ENCODE results near the gene TXNL1.
"Not testable (repeated sequence)": the region's sequence is repeated elsewhere in the genome, so short reads cannot be mapped to it uniquely, and the experiment has no call there.

The TXNL1 gene

GRCh38 chr18:56660655-56661054 lies 22.3 kb upstream of the TXNL1 start:
- H3K36me3 ChIP-seq (ENCODE audit: control insufficient read depth in 2 of 2, insufficient read depth in 2 of 2, low read length in 2 of 2) = no peaks in the 10 kb centered on the region
- H3K27me3 ChIP-seq (ENCODE audit: control insufficient read depth in 2 of 2, insufficient read depth in 2 of 2, low read length in 2 of 2) = no peaks in the 10 kb centered on the region
- no peak overlapping the region for H3K27ac ChIP-seq (ENCODE audit: low read depth in 2 of 2, low read length in 2 of 2)
- H3K9me3 ChIP-seq (ENCODE audit: control insufficient read depth in 2 of 2, low read length in 2 of 2) = no peaks in the 10 kb centered on the region
- no peak overlapping the region for H3K9ac ChIP-seq (ENCODE audit: low read depth in 1 of 2, low read length in 2 of 2)
- H3K4me3 ChIP-seq (ENCODE audit: low read length in 2 of 2) = no peak overlapping the region
- H3K4me1 ChIP-seq (ENCODE audit: control insufficient read depth in 2 of 2, insufficient read depth in 2 of 2, low read length in 2 of 2) = peaks cover 0 to 17% of the 10 kb centered on the region in 2 donors

- H3K4me1 ChIP-seq (ENCODE audit: control insufficient read depth in 2 of 2, insufficient read depth in 2 of 2, low read length in 2 of 2) = peaks cover 0 to 17% of the 10 kb centered on the region in 2 donors
- no peaks in the 10 kb centered on the region for H3K9me3 ChIP-seq (ENCODE audit: control insufficient read depth in 2 of 2, low read length in 2 of 2)
- H3K9ac ChIP-seq (ENCODE audit: low read depth in 1 of 2, low read length in 2 of 2) = no peak overlapping the region
- no peaks in the 10 kb centered on the region for H3K27me3 ChIP-seq (ENCODE audit: control insufficient read depth in 2 of 2, insufficient read depth in 2 of 2, low read length in 2 of 2)
- no peaks in the 10 kb centered on the region for H3K36me3 ChIP-seq (ENCODE audit: control insufficient read depth in 2 of 2, insufficient read depth in 2 of 2, low read length in 2 of 2)
- no peak overlapping the region for H3K27ac ChIP-seq (ENCODE audit: low read depth in 2 of 2, low read length in 2 of 2)
- H3K4me3 ChIP-seq (ENCODE audit: low read length in 2 of 2) = no peak overlapping the region
These were observed 20.7 kb upstream of the TXNL1 start for GRCh38 chr18:56659111-56659510.

- no peaks in the 10 kb centered on the region for H3K9me3 ChIP-seq (ENCODE audit: control insufficient read depth in 2 of 2, low read length in 2 of 2)
- H3K27ac ChIP-seq (ENCODE audit: low read depth in 2 of 2, low read length in 2 of 2) = no peak overlapping the region
- H3K9ac ChIP-seq (ENCODE audit: low read depth in 1 of 2, low read length in 2 of 2) = no peak overlapping the region
- no peak overlapping the region for H3K4me3 ChIP-seq (ENCODE audit: low read length in 2 of 2)
- no peaks in the 10 kb centered on the region for H3K27me3 ChIP-seq (ENCODE audit: control insufficient read depth in 2 of 2, insufficient read depth in 2 of 2, low read length in 2 of 2)
- H3K36me3 ChIP-seq (ENCODE audit: control insufficient read depth in 2 of 2, insufficient read depth in 2 of 2, low read length in 2 of 2) = no peaks in the 10 kb centered on the region
- H3K4me1 ChIP-seq (ENCODE audit: control insufficient read depth in 2 of 2, insufficient read depth in 2 of 2, low read length in 2 of 2) = peaks cover 0 to 17% of the 10 kb centered on the region in 2 donors
These were observed 19.9 kb upstream of the TXNL1 start for GRCh38 chr18:56658261-56658660.

- H3K27me3 ChIP-seq (ENCODE audit: control insufficient read depth in 2 of 2, insufficient read depth in 2 of 2, low read length in 2 of 2); H3K9ac ChIP-seq (ENCODE audit: low read depth in 1 of 2, low read length in 2 of 2); H3K36me3 ChIP-seq (ENCODE audit: control insufficient read depth in 2 of 2, insufficient read depth in 2 of 2, low read length in 2 of 2); H3K9me3 ChIP-seq (ENCODE audit: control insufficient read depth in 2 of 2, low read length in 2 of 2); H3K27ac ChIP-seq (ENCODE audit: low read depth in 2 of 2, low read length in 2 of 2); H3K4me3 ChIP-seq (ENCODE audit: low read length in 2 of 2): not testable (repeated sequence)
- peaks cover 8 to 14% of the 10 kb centered on the region in 2 donors for H3K4me1 ChIP-seq (ENCODE audit: control insufficient read depth in 2 of 2, insufficient read depth in 2 of 2, low read length in 2 of 2)
These were observed 15.9 kb upstream of the TXNL1 start for GRCh38 chr18:56654280-56654679.

GRCh38 chr18:56652802-56653201 lies 14.4 kb upstream of the TXNL1 start:
- H3K4me3 ChIP-seq (ENCODE audit: low read length in 2 of 2) = no peak overlapping the region

GRCh38 chr18:56651771-56652092 lies 13.3 kb upstream of the TXNL1 start:
- Histone ChIP-seq H3K9me3 (ENCODE audit: control insufficient read depth in 2 of 2, low read length in 2 of 2) (no peaks in the 10 kb centered on the region), H3K27ac (ENCODE audit: low read depth in 2 of 2, low read length in 2 of 2) (peak overlapping the region; percentile 82 to 87), H3K27me3 (ENCODE audit: control insufficient read depth in 2 of 2, insufficient read depth in 2 of 2, low read length in 2 of 2) (no peaks in the 10 kb centered on the region), H3K4me3 (ENCODE audit: low read length in 2 of 2) (peak overlapping the region; percentile 98 to 99), H3K36me3 (ENCODE audit: control insufficient read depth in 2 of 2, insufficient read depth in 2 of 2, low read length in 2 of 2) (no peaks in the 10 kb centered on the region), H3K4me1 (ENCODE audit: control insufficient read depth in 2 of 2, insufficient read depth in 2 of 2, low read length in 2 of 2) (peaks cover 8 to 14% of the 10 kb centered on the region in 2 donors), H3K9ac (ENCODE audit: low read depth in 1 of 2, low read length in 2 of 2) (peak overlapping the region; percentile 84 to 86)

More at GRCh38 chr18:56652802-56653201, 14.4 kb upstream of the TXNL1 start:
- peaks cover 8 to 14% of the 10 kb centered on the region in 2 donors for H3K4me1 ChIP-seq (ENCODE audit: control insufficient read depth in 2 of 2, insufficient read depth in 2 of 2, low read length in 2 of 2)
- no peaks in the 10 kb centered on the region for H3K27me3 ChIP-seq (ENCODE audit: control insufficient read depth in 2 of 2, insufficient read depth in 2 of 2, low read length in 2 of 2)
- no peak overlapping the region for H3K9ac ChIP-seq (ENCODE audit: low read depth in 1 of 2, low read length in 2 of 2)
- H3K27ac ChIP-seq (ENCODE audit: low read depth in 2 of 2, low read length in 2 of 2) = no peak overlapping the region
- H3K9me3 ChIP-seq (ENCODE audit: control insufficient read depth in 2 of 2, low read length in 2 of 2) = no peaks in the 10 kb centered on the region
- H3K36me3 ChIP-seq (ENCODE audit: control insufficient read depth in 2 of 2, insufficient read depth in 2 of 2, low read length in 2 of 2) = no peaks in the 10 kb centered on the region

- H3K9ac ChIP-seq (ENCODE audit: low read depth in 1 of 2, low read length in 2 of 2) = peak within 1 kb of the TSS; percentile 84 to 86
- H3K36me3 ChIP-seq (ENCODE audit: control insufficient read depth in 2 of 2, insufficient read depth in 2 of 2, low read length in 2 of 2) = no peaks in the 10 kb centered on the region
- H3K4me3 ChIP-seq (ENCODE audit: low read length in 2 of 2) = peak within 1 kb of the TSS; percentile 98 to 99
- peak within 1 kb of the TSS; percentile 82 to 87 for H3K27ac ChIP-seq (ENCODE audit: low read depth in 2 of 2, low read length in 2 of 2)
- no peaks in the 10 kb centered on the region for H3K27me3 ChIP-seq (ENCODE audit: control insufficient read depth in 2 of 2, insufficient read depth in 2 of 2, low read length in 2 of 2)
- peaks cover 8 to 14% of the 10 kb centered on the region in 2 donors for H3K4me1 ChIP-seq (ENCODE audit: control insufficient read depth in 2 of 2, insufficient read depth in 2 of 2, low read length in 2 of 2)
- no peaks in the 10 kb centered on the region for H3K9me3 ChIP-seq (ENCODE audit: control insufficient read depth in 2 of 2, low read length in 2 of 2)
These were observed 12.8 kb upstream of the TXNL1 start, which contains the start of gene WDR7 for GRCh38 chr18:56650944-56651770. Gene WDR7, plus strand, starts transcription at chr18:56651359. Its CDS starts 21,157 bp downstream, at chr18:56672516.

- Histone ChIP-seq H3K9ac (ENCODE audit: low read depth in 1 of 2, low read length in 2 of 2) (no peak overlapping the region), H3K4me1 (ENCODE audit: control insufficient read depth in 2 of 2, insufficient read depth in 2 of 2, low read length in 2 of 2) (peaks cover 8 to 14% of the 10 kb centered on the region in 2 donors), H3K36me3 (ENCODE audit: control insufficient read depth in 2 of 2, insufficient read depth in 2 of 2, low read length in 2 of 2) (no peaks in the 10 kb centered on the region), H3K9me3 (ENCODE audit: control insufficient read depth in 2 of 2, low read length in 2 of 2) (no peaks in the 10 kb centered on the region), H3K27me3 (ENCODE audit: control insufficient read depth in 2 of 2, insufficient read depth in 2 of 2, low read length in 2 of 2) (no peaks in the 10 kb centered on the region), H3K4me3 (ENCODE audit: low read length in 2 of 2) (no peak overlapping the region), H3K27ac (ENCODE audit: low read depth in 2 of 2, low read length in 2 of 2) (no peak overlapping the region)
These were observed 11.6 kb upstream of the TXNL1 start for GRCh38 chr18:56649996-56650395.

GRCh38 chr18:56647951-56648893 lies 9.8 kb upstream of the TXNL1 start:
- Histone ChIP-seq H3K27me3 (ENCODE audit: control insufficient read depth in 2 of 2, insufficient read depth in 2 of 2, low read length in 2 of 2) (no peaks in the 10 kb centered on the region), H3K9me3 (ENCODE audit: control insufficient read depth in 2 of 2, low read length in 2 of 2) (no peaks in the 10 kb centered on the region), H3K36me3 (ENCODE audit: control insufficient read depth in 2 of 2, insufficient read depth in 2 of 2, low read length in 2 of 2) (no peaks in the 10 kb centered on the region), H3K4me1 (ENCODE audit: control insufficient read depth in 2 of 2, insufficient read depth in 2 of 2, low read length in 2 of 2) (peaks cover 8 to 14% of the 10 kb centered on the region in 2 donors), H3K4me3 (ENCODE audit: low read length in 2 of 2) (no peak overlapping the region), H3K27ac (ENCODE audit: low read depth in 2 of 2, low read length in 2 of 2) (no peak overlapping the region), H3K9ac (ENCODE audit: low read depth in 1 of 2, low read length in 2 of 2) (no peak overlapping the region)

GRCh38 chr18:56647071-56647470 lies 8.7 kb upstream of the TXNL1 start:
- Histone ChIP-seq H3K4me3 (ENCODE audit: low read length in 2 of 2) (no peak overlapping the region), H3K27ac (ENCODE audit: low read depth in 2 of 2, low read length in 2 of 2) (no peak overlapping the region)

More at GRCh38 chr18:56647071-56647470, 8.7 kb upstream of the TXNL1 start:
- Histone ChIP-seq H3K9ac (ENCODE audit: low read depth in 1 of 2, low read length in 2 of 2) (no peak overlapping the region), H3K36me3 (ENCODE audit: control insufficient read depth in 2 of 2, insufficient read depth in 2 of 2, low read length in 2 of 2) (no peaks in the 10 kb centered on the region), H3K4me1 (ENCODE audit: control insufficient read depth in 2 of 2, insufficient read depth in 2 of 2, low read length in 2 of 2) (peaks cover 6 to 10% of the 10 kb centered on the region in 2 donors), H3K27me3 (ENCODE audit: control insufficient read depth in 2 of 2, insufficient read depth in 2 of 2, low read length in 2 of 2) (no peaks in the 10 kb centered on the region), H3K9me3 (ENCODE audit: control insufficient read depth in 2 of 2, low read length in 2 of 2) (no peaks in the 10 kb centered on the region)

Data from mucosa of rectum (tissue), 2 donors.